GM20000 (cell line): Measurements from ENCODE around the gene FOSL2.

Experiments
- DNase-seq: peaks from one replicate; pipeline ENCODE4 v3.0.0; 2012; ENCODE audit warnings: low spot score
- TF ChIP-seq, protein P1 (sequence below): IDR thresholded peaks from 2 replicates; pipeline ENCODE4 v1.5.1; 2012; ENCODE audit warnings: mild to moderate bottlenecking, control low read depth; ENCODE audit errors: extremely low read depth, missing control alignments

Gene FOSL2

DNA sequence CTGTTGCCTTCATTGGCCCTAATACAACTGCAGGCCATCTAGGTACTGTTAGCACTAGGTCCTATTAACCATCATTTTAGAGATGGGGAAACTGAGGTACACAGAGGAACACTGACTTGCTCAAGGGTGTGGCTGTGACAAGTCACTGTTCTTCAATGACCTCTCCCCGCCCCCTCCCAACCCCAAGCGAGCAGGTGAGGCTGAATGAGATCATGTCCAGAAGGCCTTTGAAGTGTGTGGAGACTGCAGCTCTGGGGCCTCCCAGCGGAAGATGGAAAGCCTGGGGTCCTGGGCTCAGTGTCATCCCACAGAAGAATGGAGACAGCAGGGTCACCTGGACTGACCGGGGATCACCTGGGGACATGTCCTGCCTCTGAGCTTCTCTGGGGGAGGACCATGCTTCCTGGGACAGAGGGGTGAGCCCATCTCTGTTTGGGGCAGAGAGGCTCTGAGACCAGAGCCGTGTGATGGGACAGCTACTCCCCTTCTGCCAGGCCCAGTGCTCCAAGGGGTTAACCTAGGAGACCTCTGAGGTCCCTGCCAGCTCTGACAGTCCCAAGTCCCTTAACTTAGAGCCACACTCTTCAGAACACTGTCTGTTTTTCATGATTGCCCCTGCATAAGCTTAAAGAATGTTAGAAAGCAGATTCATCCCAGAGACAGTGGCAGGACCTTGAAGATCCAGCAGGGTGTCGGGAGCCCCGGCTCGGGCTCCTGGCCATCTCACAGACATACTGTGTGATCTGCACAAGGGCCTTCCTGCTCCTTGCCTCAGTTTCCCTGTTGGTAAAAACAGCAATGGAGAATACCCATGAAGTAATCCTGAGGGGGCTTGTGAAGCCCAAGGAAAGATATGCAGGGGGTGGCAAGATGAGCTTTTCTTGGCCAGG is 16.7 kb upstream of the FOSL2 start:
- DNase-seq = no peak
- TF ChIP-seq, protein P1, sequence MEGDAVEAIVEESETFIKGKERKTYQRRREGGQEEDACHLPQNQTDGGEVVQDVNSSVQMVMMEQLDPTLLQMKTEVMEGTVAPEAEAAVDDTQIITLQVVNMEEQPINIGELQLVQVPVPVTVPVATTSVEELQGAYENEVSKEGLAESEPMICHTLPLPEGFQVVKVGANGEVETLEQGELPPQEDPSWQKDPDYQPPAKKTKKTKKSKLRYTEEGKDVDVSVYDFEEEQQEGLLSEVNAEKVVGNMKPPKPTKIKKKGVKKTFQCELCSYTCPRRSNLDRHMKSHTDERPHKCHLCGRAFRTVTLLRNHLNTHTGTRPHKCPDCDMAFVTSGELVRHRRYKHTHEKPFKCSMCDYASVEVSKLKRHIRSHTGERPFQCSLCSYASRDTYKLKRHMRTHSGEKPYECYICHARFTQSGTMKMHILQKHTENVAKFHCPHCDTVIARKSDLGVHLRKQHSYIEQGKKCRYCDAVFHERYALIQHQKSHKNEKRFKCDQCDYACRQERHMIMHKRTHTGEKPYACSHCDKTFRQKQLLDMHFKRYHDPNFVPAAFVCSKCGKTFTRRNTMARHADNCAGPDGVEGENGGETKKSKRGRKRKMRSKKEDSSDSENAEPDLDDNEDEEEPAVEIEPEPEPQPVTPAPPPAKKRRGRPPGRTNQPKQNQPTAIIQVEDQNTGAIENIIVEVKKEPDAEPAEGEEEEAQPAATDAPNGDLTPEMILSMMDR = no peak

DNA sequence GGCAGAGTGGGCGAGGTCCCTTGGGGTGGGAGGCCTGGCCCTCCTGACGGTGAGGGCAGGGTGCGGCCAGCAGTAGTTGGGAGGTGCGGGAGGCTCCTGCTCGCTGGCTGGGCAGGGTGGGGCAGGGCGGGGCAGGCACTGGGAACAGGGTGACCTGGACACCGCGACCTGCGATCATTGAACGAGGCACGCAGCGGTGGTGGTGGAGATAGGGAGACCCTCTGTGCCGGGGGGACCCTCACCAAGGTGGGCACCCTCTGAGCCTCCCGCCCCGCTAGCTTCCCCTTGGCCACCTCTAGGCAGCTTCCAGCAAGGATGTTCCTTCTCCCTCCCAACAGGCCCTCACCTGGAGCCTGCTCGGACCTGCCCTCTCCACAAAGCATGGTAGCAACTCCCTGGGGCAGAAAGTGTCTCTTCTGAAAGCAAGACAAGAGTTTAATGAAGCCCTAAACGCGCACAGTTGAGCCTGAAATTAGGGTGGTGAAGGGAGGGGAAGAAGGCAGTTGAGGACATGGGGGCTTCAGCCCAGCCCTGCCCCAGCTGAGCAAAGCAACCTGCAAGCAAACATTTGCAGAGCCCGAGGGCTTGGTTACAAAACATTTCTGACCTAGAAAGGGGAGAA is 15.4 kb upstream of the FOSL2 start:
- TF ChIP-seq, protein P1 = no peak
- DNase-seq = no peak

DNA sequence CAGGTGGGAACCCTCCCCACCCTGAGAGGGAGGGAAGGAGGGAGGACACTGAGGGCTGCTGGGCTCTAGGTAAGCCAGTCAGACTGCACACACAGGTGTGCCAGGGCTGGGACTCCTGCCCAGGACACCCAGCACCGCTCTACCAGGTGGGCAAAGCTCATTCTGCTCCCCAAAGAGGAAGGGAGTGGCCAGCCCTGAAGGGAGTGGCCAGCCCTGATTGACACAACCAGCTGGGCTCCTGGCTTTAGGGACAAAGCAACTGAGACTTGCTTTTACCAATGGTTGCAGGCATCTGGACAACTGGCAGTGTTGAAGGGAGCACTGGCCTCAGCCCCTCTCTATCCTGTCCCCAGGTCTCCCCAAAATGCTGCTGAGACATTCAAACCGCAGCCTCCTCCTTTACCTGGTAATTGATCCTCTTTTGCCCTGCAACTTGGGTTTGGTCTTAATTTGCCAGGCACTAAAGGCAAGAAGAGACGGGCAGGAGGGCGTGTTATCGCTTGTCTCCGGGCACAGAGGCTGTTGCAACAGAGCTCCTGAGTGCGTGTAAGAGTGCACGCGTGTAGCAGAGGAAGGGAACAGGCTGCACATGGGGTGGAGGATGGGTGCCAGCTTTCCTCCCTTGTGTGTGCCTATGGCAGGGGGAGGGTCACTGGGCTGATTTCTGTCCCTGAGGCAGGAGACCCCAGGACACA is 14.5 kb upstream of the FOSL2 start:
- no peak for DNase-seq
- TF ChIP-seq, protein P1 = no peak

DNA sequence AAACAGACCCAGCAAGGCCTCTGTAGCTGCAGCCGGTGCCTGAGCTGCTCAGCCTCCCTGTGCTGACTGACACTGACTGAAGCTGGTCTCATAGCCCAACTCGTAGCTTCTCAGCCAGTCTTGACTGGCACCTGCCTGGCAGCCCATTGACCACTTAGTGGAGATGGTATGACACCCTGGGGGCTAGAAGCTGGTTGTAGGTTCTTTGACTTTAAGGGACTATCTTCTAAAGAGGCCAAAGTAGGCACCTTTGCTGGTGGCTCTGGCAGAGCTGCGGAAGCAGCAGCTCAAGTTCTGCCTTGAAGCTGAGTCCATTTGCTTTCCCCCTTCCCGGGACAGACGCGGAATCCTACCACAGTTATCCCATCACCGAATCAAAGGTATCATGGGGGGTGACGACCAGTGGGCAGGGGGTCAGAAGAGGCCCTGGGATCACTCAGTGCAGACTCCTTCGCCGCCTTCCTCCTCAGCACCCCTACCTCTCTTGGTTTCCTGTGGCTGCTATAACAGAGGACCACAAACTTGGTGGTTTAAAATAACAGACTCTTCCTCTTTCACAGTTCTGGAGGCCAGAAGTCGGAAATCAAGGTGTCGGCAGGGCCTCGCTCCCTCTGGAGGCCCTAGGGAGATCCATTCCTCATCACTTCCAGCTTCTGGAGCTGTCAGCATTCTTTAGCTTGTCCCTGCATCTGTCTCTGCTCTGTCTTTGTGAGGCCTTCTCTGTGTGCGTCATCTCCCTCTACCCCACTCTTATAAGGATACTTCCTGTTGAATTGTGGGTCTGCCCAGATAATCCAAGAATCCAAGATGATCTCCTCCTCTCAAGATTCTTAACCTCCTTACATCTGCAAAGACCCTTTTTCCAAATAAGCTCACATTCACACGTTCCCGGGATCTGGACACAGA is 13.7 kb upstream of the FOSL2 start:
- TF ChIP-seq, protein P1 = no peak
- no peak for DNase-seq

DNA sequence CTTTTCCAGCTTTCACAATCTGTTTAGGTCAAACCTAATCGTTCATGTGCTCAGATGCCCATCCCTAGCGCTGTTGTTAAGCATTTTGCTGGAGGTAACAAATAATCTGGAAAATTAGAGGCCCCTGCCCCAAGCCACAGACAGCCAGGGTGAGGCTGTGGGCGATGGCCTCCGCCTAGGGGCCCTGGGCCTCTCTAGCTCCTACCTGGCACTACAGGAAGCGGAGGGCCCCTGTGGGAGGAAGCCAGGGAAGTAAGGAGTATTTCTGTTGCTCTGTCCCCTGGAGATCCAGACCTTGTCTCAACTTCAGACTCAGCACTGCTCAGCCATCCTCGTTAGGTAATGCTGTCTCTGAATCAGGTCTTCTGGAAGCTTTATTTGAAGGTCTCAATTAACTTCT is 12.4 kb upstream of the FOSL2 start:
- DNase-seq = no peak
- TF ChIP-seq, protein P1 = no peak

DNA sequence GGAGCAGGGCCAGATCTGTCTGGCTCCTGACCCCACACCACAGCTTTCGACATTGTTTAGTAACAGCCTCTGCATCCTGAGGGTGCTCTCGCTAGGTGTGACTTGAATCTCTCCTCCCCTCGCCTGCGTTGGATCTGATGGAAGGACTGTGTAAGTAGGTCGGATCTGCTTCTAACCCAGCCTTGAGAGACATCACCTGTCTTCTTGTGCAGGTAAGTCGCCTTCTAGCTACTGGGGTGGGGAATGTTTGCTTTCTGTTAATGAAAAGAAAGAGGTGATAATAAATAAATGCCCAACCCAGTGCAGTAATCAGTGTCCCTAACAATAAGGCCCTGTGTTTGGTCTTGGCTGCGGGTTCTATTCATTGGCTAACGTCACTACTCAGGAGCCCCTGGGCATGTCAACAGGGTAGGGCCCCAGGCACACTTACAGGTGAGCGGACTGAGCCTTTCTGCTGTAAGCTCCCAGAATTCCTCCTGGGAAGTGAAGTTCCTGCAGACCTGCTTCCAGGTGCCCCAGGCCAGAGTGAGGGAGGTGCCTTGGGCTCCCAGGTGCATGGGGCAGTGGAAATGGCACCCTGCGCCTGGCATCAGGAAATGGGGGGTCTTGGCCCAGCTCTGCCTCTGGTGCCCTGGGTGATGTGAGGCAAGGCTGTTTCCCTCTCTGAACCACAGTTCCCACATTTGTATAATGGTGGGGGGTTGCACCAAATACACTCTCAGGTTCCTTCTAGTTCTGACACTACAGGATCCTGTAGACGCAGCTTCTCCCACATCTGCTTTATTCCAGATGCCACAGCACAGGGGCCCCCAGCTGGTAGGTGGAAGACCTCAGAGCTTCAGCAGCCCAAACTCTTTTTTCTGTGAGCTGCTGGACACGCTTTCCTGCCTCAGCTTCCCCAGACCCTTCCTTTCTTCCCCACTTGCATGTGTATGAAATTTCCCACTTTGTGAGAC is 11.2 kb upstream of the FOSL2 start:
- no peak for DNase-seq
- TF ChIP-seq, protein P1 = no peak
